K562 (cell line): ENCODE measurements around the gene SERPINA12. TPM values are rescaled to one million over a fixed set of nuclear protein-coding genes. Genes with fewer than 3 reads are reported as not detected.

Experiments used
- FOXA3 ChIP-seq, 2 experiments: fragments of 450-650 bp in 1 of 2; sonication (generic) in 1 of 2; formaldehyde crosslinking; IDR thresholded peaks in 1 of 2; conservative IDR thresholded peaks in 1 of 2; 2 replicates each; pipeline versions ENCODE4 v1.4.0 to v1.8.0; 2020 to 2022; ENCODE audit warnings: mild to moderate bottlenecking in 2 of 2, missing genetic modification reagents in 1 of 2
- MEF2D ChIP-seq: conservative IDR thresholded peaks from 2 replicates; pipeline ENCODE4 v1.6.1; 2016; ENCODE audit warnings: low read depth, missing genetic modification characterization, missing compliant biosample characterization
- polyA plus RNA-seq, 8 experiments: library from polyadenylated mRNA; depleted of rRNA in 4 of 8; stranded (reverse) in 5 of 8; unstranded in 3 of 8; fragments of >200 nt; fragmentation: Nextera tagmentation in 2 of 8; fragmentation: Illumina TruSeq in 1 of 8; extraction: Ambion mirVana in 2 of 8; extraction: Trizol in 1 of 8; gene quantifications; 2 replicates each; pipeline versions ENCODE4 v1.2.1 to v1.2.3, GENCODE V29; 2011 to 2014; ENCODE audit warnings: inconsistent platforms in 1 of 8, missing spikeins in 1 of 8
- total RNA-seq, 7 experiments: library from RNA; depleted of rRNA in 6 of 7; stranded (reverse); fragments of >200 nt in 6 of 7; fragmentation: Illumina TruSeq in 2 of 7; extraction: Trizol in 2 of 7; gene quantifications; 2 replicates each; pipeline versions ENCODE4 v1.2.1 to v1.2.3, GENCODE V29; 2011 to 2021; ENCODE audit warnings: low replicate concordance in 1 of 7
- TF ChIP-seq, protein P1 (sequence below), 3 experiments: IDR thresholded peaks in 2 of 3; conservative IDR thresholded peaks in 1 of 3; 2 replicates each; pipeline ENCODE4 v1.5.1; 2011 to 2012; ENCODE audit warnings: low read length in 3 of 3, mild to moderate bottlenecking in 3 of 3, control low read depth in 2 of 3, improper control_type of control experiment in 1 of 3, inconsistent platforms in 1 of 3, low read depth in 1 of 3, mixed read lengths in 1 of 3, moderate library complexity in 1 of 3; ENCODE audit not compliant: insufficient read depth in 2 of 3
- TF ChIP-seq, protein P2 (sequence below): fragments of 450-650 bp; IDR thresholded peaks from 2 replicates; pipeline ENCODE4 v1.6.1; 2018; ENCODE audit not compliant: partially characterized antibody
- TF ChIP-seq, protein P3 (sequence below), 2 experiments: fragments of 200-800 bp in 1 of 2; sonication (Bioruptor generic) in 1 of 2; sonication (generic) in 1 of 2; formaldehyde crosslinking in 1 of 2; IDR thresholded peaks in 1 of 2; conservative IDR thresholded peaks in 1 of 2; 2 replicates each; pipeline versions ENCODE4 v1.5.0 to v1.6.1; 2016 to 2020; ENCODE audit warnings: missing compliant biosample characterization in 1 of 2, missing genetic modification characterization in 1 of 2, missing genetic modification reagents in 1 of 2
- TF ChIP-seq, protein P4 (sequence below): fragments of 250-450 bp; sonication (Bioruptor Pico); IDR thresholded peaks from 2 replicates; pipeline ENCODE4 v1.8.0; 2021; ENCODE audit warnings: moderate library complexity, mild to moderate bottlenecking, inconsistent platforms

SERPINA12 gene
- total and polyA plus RNA-seq, 9 of the 15 experiments (the other 6 are each of a cell fraction or from before 2014, with no cell fraction given) = not detected

DNA sequence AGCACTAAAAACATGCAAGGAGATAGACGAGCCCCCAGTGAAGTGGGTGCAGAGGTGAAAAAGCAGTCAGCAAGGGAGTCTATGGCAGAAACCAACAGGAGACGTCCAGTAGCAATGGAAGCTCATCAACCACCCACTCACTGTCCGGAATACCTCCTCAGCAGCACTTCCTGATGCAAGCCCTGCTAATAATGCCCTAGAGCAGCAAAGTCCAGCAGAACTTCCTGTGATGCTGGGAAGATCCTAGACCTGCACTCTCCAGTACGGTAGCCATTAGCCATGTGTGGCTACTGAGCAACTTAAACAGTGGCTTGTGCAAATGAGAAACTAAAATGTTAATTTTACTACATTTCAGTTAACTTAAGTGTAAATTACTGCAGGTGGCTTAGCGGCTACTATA, 44.2 kb downstream of the SERPINA12 start (continued):
- TF ChIP-seq, protein P1, sequence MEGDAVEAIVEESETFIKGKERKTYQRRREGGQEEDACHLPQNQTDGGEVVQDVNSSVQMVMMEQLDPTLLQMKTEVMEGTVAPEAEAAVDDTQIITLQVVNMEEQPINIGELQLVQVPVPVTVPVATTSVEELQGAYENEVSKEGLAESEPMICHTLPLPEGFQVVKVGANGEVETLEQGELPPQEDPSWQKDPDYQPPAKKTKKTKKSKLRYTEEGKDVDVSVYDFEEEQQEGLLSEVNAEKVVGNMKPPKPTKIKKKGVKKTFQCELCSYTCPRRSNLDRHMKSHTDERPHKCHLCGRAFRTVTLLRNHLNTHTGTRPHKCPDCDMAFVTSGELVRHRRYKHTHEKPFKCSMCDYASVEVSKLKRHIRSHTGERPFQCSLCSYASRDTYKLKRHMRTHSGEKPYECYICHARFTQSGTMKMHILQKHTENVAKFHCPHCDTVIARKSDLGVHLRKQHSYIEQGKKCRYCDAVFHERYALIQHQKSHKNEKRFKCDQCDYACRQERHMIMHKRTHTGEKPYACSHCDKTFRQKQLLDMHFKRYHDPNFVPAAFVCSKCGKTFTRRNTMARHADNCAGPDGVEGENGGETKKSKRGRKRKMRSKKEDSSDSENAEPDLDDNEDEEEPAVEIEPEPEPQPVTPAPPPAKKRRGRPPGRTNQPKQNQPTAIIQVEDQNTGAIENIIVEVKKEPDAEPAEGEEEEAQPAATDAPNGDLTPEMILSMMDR (IDR thresholded peaks at IDR 0.05 in 2 of 3, conservative IDR thresholded peaks at IDR 0.05 in 1 of 3; ENCODE audit: insufficient read depth in 2 of 3, low read depth in 1 of 3, low read length in 3 of 3) = no peak
- TF ChIP-seq, protein P2, sequence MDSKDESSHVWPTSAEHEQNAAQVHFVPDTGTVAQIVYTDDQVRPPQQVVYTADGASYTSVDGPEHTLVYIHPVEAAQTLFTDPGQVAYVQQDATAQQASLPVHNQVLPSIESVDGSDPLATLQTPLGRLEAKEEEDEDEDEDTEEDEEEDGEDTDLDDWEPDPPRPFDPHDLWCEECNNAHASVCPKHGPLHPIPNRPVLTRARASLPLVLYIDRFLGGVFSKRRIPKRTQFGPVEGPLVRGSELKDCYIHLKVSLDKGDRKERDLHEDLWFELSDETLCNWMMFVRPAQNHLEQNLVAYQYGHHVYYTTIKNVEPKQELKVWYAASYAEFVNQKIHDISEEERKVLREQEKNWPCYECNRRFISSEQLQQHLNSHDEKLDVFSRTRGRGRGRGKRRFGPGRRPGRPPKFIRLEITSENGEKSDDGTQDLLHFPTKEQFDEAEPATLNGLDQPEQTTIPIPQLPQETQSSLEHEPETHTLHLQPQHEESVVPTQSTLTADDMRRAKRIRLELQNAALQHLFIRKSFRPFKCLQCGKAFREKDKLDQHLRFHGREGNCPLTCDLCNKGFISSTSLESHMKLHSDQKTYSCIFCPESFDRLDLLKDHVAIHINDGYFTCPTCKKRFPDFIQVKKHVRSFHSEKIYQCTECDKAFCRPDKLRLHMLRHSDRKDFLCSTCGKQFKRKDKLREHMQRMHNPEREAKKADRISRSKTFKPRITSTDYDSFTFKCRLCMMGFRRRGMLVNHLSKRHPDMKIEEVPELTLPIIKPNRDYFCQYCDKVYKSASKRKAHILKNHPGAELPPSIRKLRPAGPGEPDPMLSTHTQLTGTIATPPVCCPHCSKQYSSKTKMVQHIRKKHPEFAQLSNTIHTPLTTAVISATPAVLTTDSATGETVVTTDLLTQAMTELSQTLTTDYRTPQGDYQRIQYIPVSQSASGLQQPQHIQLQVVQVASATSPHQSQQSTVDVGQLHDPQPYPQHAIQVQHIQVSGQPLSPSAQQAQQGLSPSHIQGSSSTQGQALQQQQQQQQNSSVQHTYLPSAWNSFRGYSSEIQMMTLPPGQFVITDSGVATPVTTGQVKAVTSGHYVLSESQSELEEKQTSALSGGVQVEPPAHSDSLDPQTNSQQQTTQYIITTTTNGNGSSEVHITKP = no peak
- TF ChIP-seq FOXA3 (CRISPR knock-in tag; conservative IDR thresholded peaks at IDR 0.05 in 1 of 2, IDR thresholded peaks at IDR 0.05 in 1 of 2) (no peak), MEF2D (tag) (no peak)
- TF ChIP-seq, protein P3, sequence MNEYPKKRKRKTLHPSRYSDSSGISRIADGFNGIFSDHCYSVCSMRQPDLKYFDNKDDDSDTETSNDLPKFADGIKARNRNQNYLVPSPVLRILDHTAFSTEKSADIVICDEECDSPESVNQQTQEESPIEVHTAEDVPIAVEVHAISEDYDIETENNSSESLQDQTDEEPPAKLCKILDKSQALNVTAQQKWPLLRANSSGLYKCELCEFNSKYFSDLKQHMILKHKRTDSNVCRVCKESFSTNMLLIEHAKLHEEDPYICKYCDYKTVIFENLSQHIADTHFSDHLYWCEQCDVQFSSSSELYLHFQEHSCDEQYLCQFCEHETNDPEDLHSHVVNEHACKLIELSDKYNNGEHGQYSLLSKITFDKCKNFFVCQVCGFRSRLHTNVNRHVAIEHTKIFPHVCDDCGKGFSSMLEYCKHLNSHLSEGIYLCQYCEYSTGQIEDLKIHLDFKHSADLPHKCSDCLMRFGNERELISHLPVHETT (CRISPR knock-in tag; conservative IDR thresholded peaks at IDR 0.05 in 1 of 2, IDR thresholded peaks at IDR 0.05 in 1 of 2) = no peak
- TF ChIP-seq, protein P4, sequence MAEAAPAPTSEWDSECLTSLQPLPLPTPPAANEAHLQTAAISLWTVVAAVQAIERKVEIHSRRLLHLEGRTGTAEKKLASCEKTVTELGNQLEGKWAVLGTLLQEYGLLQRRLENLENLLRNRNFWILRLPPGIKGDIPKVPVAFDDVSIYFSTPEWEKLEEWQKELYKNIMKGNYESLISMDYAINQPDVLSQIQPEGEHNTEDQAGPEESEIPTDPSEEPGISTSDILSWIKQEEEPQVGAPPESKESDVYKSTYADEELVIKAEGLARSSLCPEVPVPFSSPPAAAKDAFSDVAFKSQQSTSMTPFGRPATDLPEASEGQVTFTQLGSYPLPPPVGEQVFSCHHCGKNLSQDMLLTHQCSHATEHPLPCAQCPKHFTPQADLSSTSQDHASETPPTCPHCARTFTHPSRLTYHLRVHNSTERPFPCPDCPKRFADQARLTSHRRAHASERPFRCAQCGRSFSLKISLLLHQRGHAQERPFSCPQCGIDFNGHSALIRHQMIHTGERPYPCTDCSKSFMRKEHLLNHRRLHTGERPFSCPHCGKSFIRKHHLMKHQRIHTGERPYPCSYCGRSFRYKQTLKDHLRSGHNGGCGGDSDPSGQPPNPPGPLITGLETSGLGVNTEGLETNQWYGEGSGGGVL = no peak
